OCI-LY7 (cell line): ENCODE results near the gene FHIT. TPM values are rescaled to one million over a fixed set of nuclear protein-coding genes. Genes with fewer than 3 reads are reported as not detected.
A peak's percentile ranks its signal among the peaks of the same experiment; 100 is the strongest.

Experiments used
- BruUV-seq: library from RNA; stranded (reverse); fragments of 400-500 nt; replicated peaks from 2 replicates; lab custom pipeline; 2021; lab: Mats Ljungman, UMichigan
- CTCF ChIA-PET: fragments of 300-600 bp; sonication (Branson Sonifier 250); formaldehyde crosslinking; loops from one replicate; lab custom pipeline; 2022; ENCODE audit warnings: antibody characterized with exemption; ENCODE audit not compliant: unreplicated experiment; lab: Charles Lee
- POLR2A ChIA-PET: fragments of 300-600 bp; sonication (Branson Sonifier 250); formaldehyde crosslinking; loops from one replicate; lab custom pipeline; 2022; ENCODE audit warnings: antibody characterized with exemption; lab: Charles Lee
- DNase-seq: peaks from one replicate; pipeline ENCODE4 v3.0.0-alpha.2; 2015; ENCODE audit warnings: low spot score
- H2AFZ ChIP-seq: fragments of 200-600 bp; sonication (generic), shearing (Covaris generic); 2 replicates; pipeline ENCODE4 v1.6.1; 2014; ENCODE audit warnings: mild to moderate bottlenecking, antibody characterized with exemption, low read length, moderate library complexity
- H3K27ac ChIP-seq: fragments of 200-600 bp; sonication (generic); 2 replicates; pipeline ENCODE4 v1.5.1; 2014; ENCODE audit warnings: mixed run types, low read depth, mild to moderate bottlenecking, moderate library complexity, low read length, inconsistent platforms; ENCODE audit not compliant: poor library complexity, severe bottlenecking
- H3K36me3 ChIP-seq: fragments of 200-600 bp; sonication (generic); 2 replicates; pipeline ENCODE4 v1.6.1; 2014; ENCODE audit warnings: mild to moderate bottlenecking, antibody characterized with exemption, low read length, moderate library complexity, mixed read lengths; ENCODE audit not compliant: insufficient read depth
- H3K4me1 ChIP-seq: fragments of 200-600 bp; sonication (generic); 2 replicates; pipeline ENCODE4 v1.5.1; 2014; ENCODE audit warnings: mild to moderate bottlenecking, low read length; ENCODE audit not compliant: insufficient read depth, poor library complexity, severe bottlenecking
- H3K4me2 ChIP-seq: fragments of 200-600 bp; sonication (generic); 2 replicates; pipeline ENCODE4 v1.6.1; 2014; ENCODE audit warnings: mild to moderate bottlenecking, low read length
- H3K4me3 ChIP-seq: fragments of 200-600 bp; sonication (generic); 2 replicates; pipeline ENCODE4 v1.5.1; 2014; ENCODE audit warnings: mild to moderate bottlenecking, low read depth, low read length; ENCODE audit not compliant: poor library complexity, severe bottlenecking
- H3K79me2 ChIP-seq: fragments of 200-600 bp; sonication (generic); 2 replicates; pipeline ENCODE4 v1.6.1; 2016; ENCODE audit warnings: low read depth, mild to moderate bottlenecking, low read length, moderate library complexity, mixed read lengths; ENCODE audit not compliant: insufficient read depth
- H3K9me2 ChIP-seq: fragments of 200-600 bp; sonication (generic); 2 replicates; pipeline ENCODE4 v1.6.1; 2016; ENCODE audit warnings: mild to moderate bottlenecking, low read length, mixed read lengths; ENCODE audit not compliant: insufficient read depth
- H3K9me3 ChIP-seq: fragments of 200-600 bp; sonication (generic); 2 replicates; pipeline ENCODE4 v1.6.1; 2014; ENCODE audit warnings: mild to moderate bottlenecking, mixed run types, low read length, mixed read lengths
- H4K20me1 ChIP-seq: fragments of 200-600 bp; sonication (generic); 2 replicates; pipeline ENCODE4 v1.6.1; 2014; ENCODE audit warnings: mild to moderate bottlenecking, antibody characterized with exemption, low read length, moderate library complexity, mixed read lengths; ENCODE audit not compliant: insufficient read depth
- EZH2phosphoT487 ChIP-seq: fragments of 200-600 bp; sonication (generic); IDR thresholded peaks from 2 replicates; pipeline ENCODE4 v1.6.1; 2018; ENCODE audit warnings: low read depth, borderline replicate concordance, mild to moderate bottlenecking, mixed run types, antibody characterized with exemption, low read length, moderate library complexity, mixed read lengths
- intact Hi-C: fragments of 100-400 bp; cut with micrococcal nuclease; formaldehyde crosslinking; loops from one replicate; pipeline ENCODE4 v1.10.0; 2022; ENCODE audit not compliant: unreplicated experiment
- total RNA-seq, 2 experiments: library from RNA; depleted of rRNA in 1 of 2; stranded (reverse); fragments of >200 nt in 1 of 2; shearing (Covaris generic) in 1 of 2; gene quantifications; 2 replicates each; pipeline ENCODE4 v1.2.3, GENCODE V29; 2014 to 2022
- TF ChIP-seq, protein P1 (sequence below): fragments of 200-600 bp; sonication (generic); conservative IDR thresholded peaks from 2 replicates; pipeline ENCODE4 v1.5.1; 2014; ENCODE audit warnings: mild to moderate bottlenecking, antibody characterized with exemption, low read length, moderate library complexity, mixed read lengths

The FHIT gene
- total RNA-seq, 2 experiments from 2014 or later = 5.0 to 10.9 TPM

DNA sequence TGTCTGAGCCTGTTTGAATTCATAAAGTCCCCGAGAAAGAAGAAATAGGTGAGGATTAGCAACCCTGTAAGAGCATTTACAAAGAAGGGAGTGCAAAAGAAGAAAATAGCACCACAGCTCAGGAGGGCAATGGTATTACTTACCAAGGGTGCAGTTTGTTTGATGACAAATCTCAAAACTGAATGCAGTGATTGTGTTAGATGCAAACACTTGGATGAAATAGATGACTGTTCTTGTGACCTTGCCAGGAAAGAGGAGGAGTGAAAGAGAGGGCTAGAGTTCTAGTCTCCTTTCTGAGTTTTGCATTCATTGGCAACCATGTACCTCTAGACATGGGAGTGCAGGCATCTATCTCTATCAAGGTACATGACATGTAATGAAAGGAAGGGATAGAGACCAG is 1170.6 kb downstream of the FHIT start:
- ChIA-PET POLR2A (interaction anchor here (0.9 kb wide), 1 partner anchor 9 kb away, joined by 6 read pairs; no protein-coding TSS in a partner anchor), CTCF (no interaction called here)
- H3K4me2 ChIP-seq = peak overlapping the region; percentile 88
- no peak for TF ChIP-seq EZH2phosphoT487
- TF ChIP-seq, protein P1, sequence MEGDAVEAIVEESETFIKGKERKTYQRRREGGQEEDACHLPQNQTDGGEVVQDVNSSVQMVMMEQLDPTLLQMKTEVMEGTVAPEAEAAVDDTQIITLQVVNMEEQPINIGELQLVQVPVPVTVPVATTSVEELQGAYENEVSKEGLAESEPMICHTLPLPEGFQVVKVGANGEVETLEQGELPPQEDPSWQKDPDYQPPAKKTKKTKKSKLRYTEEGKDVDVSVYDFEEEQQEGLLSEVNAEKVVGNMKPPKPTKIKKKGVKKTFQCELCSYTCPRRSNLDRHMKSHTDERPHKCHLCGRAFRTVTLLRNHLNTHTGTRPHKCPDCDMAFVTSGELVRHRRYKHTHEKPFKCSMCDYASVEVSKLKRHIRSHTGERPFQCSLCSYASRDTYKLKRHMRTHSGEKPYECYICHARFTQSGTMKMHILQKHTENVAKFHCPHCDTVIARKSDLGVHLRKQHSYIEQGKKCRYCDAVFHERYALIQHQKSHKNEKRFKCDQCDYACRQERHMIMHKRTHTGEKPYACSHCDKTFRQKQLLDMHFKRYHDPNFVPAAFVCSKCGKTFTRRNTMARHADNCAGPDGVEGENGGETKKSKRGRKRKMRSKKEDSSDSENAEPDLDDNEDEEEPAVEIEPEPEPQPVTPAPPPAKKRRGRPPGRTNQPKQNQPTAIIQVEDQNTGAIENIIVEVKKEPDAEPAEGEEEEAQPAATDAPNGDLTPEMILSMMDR = no peak
- intact Hi-C loops = loop anchor here (2.0 to 10.0 kb wide), 4 partner anchors 167 to 1646 kb away; partner anchors contain the start of genes FHIT and PDHB
- H2AFZ ChIP-seq = peak overlapping the region; percentile 87
- H3K79me2 ChIP-seq = peaks cover 15% of the 10 kb centered on the region; the same call in 1 of the 2 replicates
- H4K20me1 ChIP-seq = no peaks in the 10 kb centered on the region
- H3K27ac ChIP-seq = peak overlapping the region; percentile 96
- DNase-seq = peak; percentile 40
- no TSS peak for BruUV-seq
- H3K4me3 ChIP-seq = peak overlapping the region; percentile 67
- peaks cover 21% of the 10 kb centered on the region for H3K36me3 ChIP-seq
- peaks cover 74% of the 10 kb centered on the region for H3K4me1 ChIP-seq
- no peaks in the 10 kb centered on the region for H3K9me2 ChIP-seq
- H3K9me3 ChIP-seq = peaks cover 29% of the 10 kb centered on the region; the same call in 1 of the 2 replicates

DNA sequence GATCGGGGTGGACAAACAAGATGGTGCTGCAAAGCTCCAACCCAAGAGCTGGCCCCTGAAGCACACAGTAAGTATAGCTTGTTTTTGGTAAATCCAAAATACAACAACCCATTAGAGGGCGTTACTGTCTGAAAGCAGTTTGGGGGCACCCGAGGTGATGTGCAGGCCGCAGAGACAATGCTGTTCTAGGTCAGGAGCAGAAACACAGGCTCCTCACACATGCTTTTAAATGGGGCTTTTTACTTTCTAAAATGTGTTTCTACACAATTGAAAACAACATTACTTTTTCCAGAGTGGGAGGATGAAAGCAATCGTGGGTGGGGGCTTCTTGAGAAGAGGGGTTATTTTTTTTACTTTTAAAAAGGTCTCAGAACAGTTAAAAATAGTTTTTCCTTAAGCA is 1172.2 kb downstream of the FHIT start:
- POLR2A ChIA-PET = interaction anchor here (1.0 to 1.5 kb wide), 3 partner anchors 10 to 305 kb away, joined by 3 to 7 read pairs (median 4); no protein-coding TSS in a partner anchor
- Histone ChIP-seq H3K9me2 (no peaks in the 10 kb centered on the region), H3K36me3 (peaks cover 13% of the 10 kb centered on the region), H3K27ac (peak overlapping the region; percentile 96), H3K4me2 (peak overlapping the region; percentile 88), H3K4me1 (peaks cover 89% of the 10 kb centered on the region), H3K79me2 (peaks cover 15% of the 10 kb centered on the region; the same call in 1 of the 2 replicates), H3K4me3 (peak overlapping the region; percentile 67), H2AFZ (peak overlapping the region; percentile 87; the same call in 1 of the 2 replicates), H4K20me1 (no peaks in the 10 kb centered on the region), H3K9me3 (peaks cover 18% of the 10 kb centered on the region; the same call in 1 of the 2 replicates)
- CTCF ChIA-PET = no interaction called here
- intact Hi-C loops = loop anchor here (10.0 kb wide), 1 partner anchor 624 kb away; no protein-coding TSS in a partner anchor
- peak; percentile 85 for DNase-seq
- TF ChIP-seq EZH2phosphoT487 = no peak
- TF ChIP-seq, protein P1 = peak; percentile 67
- BruUV-seq = no TSS peak

DNA sequence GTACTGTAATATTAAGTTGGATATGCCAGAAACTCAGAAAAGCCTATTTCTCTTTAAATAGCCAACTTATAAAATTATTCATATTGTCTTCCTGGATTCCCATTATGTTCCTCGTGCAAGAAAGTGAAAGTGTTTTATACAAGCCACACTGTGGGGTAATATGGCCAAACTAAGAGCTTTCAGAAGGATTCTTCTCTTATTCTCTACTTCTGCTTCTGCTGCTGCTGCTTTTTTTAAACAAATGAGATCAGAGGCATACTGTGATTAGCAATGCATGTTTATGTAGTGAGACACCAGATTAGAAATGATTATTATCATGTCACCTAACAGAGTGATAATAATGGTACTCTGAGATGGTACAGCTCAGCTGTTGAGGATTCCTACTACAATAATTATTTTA is 1174.9 kb downstream of the FHIT start:
- intact Hi-C loops = loop anchor here (10.0 kb wide), 1 partner anchor 622 kb away; no protein-coding TSS in a partner anchor

More for the DNA sequence above, 1174.9 kb downstream of the FHIT start:
- Histone ChIP-seq H3K9me3 (no peaks in the 10 kb centered on the region), H3K9me2 (no peaks in the 10 kb centered on the region), H3K4me3 (peak overlapping the region; percentile 58), H2AFZ (peak overlapping the region; percentile 87), H3K27ac (peak overlapping the region; percentile 96), H3K79me2 (peaks cover 15% of the 10 kb centered on the region; the same call in 1 of the 2 replicates), H4K20me1 (no peaks in the 10 kb centered on the region), H3K36me3 (no peaks in the 10 kb centered on the region), H3K4me1 (peaks cover 76% of the 10 kb centered on the region), H3K4me2 (peak overlapping the region; percentile 88)
- DNase-seq = peak; percentile 55
- ChIA-PET CTCF (no interaction called here), POLR2A (interaction anchor here (0.7 to 1.6 kb wide), 4 partner anchors 10 to 21 kb away, joined by 3 to 5 read pairs (median 3); no protein-coding TSS in a partner anchor)
- BruUV-seq = no TSS peak
- no peak for TF ChIP-seq EZH2phosphoT487
- TF ChIP-seq, protein P1 = no peak
